ENCODE results near the gene MMEL1. TPM values are rescaled to one million over a fixed set of nuclear protein-coding genes. Genes with fewer than 3 reads are reported as not detected.
A peak's percentile ranks its signal among the peaks of the same experiment; 100 is the strongest.

The MMEL1 gene
- polyA plus RNA-seq, 1 of the 3 experiments (the other 2 are of a cell fraction) = 0.16 TPM

GRCh38 chr1:2560299-2561073, 72.3 kb downstream of the MMEL1 start:
- no peaks in the 10 kb centered on the region for H3K36me3 ChIP-seq (replicated peaks in 1 of 2; ENCODE audit: control insufficient read depth in 1 of 2, insufficient read depth in 2 of 2, low read length in 1 of 2)
- no peak overlapping the region for H3K4me3 ChIP-seq (ENCODE audit: low read depth in 2 of 2, low read length in 1 of 2)
- TF ChIP-seq GABPA (IDR thresholded peaks at IDR 0.05; ENCODE audit: low read depth) = no peak
- TF ChIP-seq USF1 (IDR thresholded peaks at IDR 0.05; ENCODE audit: borderline replicate concordance, low read depth) = no peak
- TF ChIP-seq GATA2 (CRISPR knock-in tag; IDR thresholded peaks at IDR 0.05) = no peak
- H3K27ac ChIP-seq (ENCODE audit: low read depth in 2 of 2, low read length in 1 of 2) = no peak overlapping the region
- H3K9ac ChIP-seq = no peak overlapping the region
- ChIA-PET POLR2A (no interaction called here), CTCF (interaction anchor here (0.7 to 1.6 kb wide), 4 partner anchors 13 to 892 kb away, joined by 4 to 9 read pairs (median 5); no protein-coding TSS in a partner anchor)
- WGBS (ENCODE audit: low lambda C conversion rate) = 55% methylated on average over 9 of the region's 15 CpGs
- no peaks in the 10 kb centered on the region for H3K79me2 ChIP-seq (ENCODE audit: insufficient read depth)
- H3K9me3 ChIP-seq = no peaks in the 10 kb centered on the region
- no peak overlapping the region for H3K4me2 ChIP-seq
- H3F3A ChIP-seq (replicated peaks; ENCODE audit: insufficient read depth) = no peaks in the 10 kb centered on the region
- H4K20me1 ChIP-seq (ENCODE audit: insufficient read depth) = no peaks in the 10 kb centered on the region
- H3K9me2 ChIP-seq = no peaks in the 10 kb centered on the region
- no peaks in the 10 kb centered on the region for H3K27me3 ChIP-seq (ENCODE audit: insufficient read depth)
- no peak overlapping the region for H2AFZ ChIP-seq (ENCODE audit: low read depth)
- no peak for DNase-seq
- peaks cover 0 to 4% of the 10 kb centered on the region in 2 experiments; a peak in 1 of 4 replicates for H3K4me1 ChIP-seq (ENCODE audit: control insufficient read depth in 1 of 2, insufficient read depth in 2 of 2, low read depth in 1 of 2, low read length in 1 of 2)

GRCh38 chr1:2559509-2560298, 73.1 kb downstream of the MMEL1 start:
- H3K79me2 ChIP-seq (ENCODE audit: insufficient read depth) = no peaks in the 10 kb centered on the region
- H4K20me1 ChIP-seq (ENCODE audit: insufficient read depth) = no peaks in the 10 kb centered on the region
- CTCF ChIA-PET = interaction anchor here (1.4 to 2.6 kb wide), 3 partner anchors 12 to 99 kb away, joined by 5 to 13 read pairs (median 9); no protein-coding TSS in a partner anchor

More at GRCh38 chr1:2559509-2560298, 73.1 kb downstream of the MMEL1 start:
- DNase-seq = peak; percentile 53
- no peak overlapping the region for H3K4me2 ChIP-seq
- 46% methylated on average over 9 of the region's 35 CpGs for WGBS (ENCODE audit: low lambda C conversion rate)
- POLR2A ChIA-PET = interaction anchor here (1.4 kb wide), 1 partner anchor 26 kb away, joined by 4 read pairs; no protein-coding TSS in a partner anchor
- H3K4me3 ChIP-seq (ENCODE audit: low read depth in 2 of 2, low read length in 1 of 2) = no peak overlapping the region
- no peaks in the 10 kb centered on the region for H3K9me2 ChIP-seq
- H3K27me3 ChIP-seq (ENCODE audit: insufficient read depth) = no peaks in the 10 kb centered on the region
- TF ChIP-seq CTCF (IDR thresholded peaks at IDR 0.05) (no peak), TCF12 (IDR thresholded peaks at IDR 0.05) (no peak), RFX5 (IDR thresholded peaks at IDR 0.05; ENCODE audit: low read length) (no peak), NFIC (IDR thresholded peaks at IDR 0.05; ENCODE audit: borderline replicate concordance) (no peak), RAD21 (IDR thresholded peaks at IDR 0.05; ENCODE audit: low read length) (no peak), SMC3 (IDR thresholded peaks at IDR 0.05; ENCODE audit: low read depth, low read length) (no peak), GATA2 (CRISPR knock-in tag; IDR thresholded peaks at IDR 0.05) (no peak)
- peaks cover 0 to 4% of the 10 kb centered on the region in 2 experiments; a peak in 1 of 4 replicates for H3K4me1 ChIP-seq (ENCODE audit: control insufficient read depth in 1 of 2, insufficient read depth in 2 of 2, low read depth in 1 of 2, low read length in 1 of 2)
- H3K9me3 ChIP-seq = no peaks in the 10 kb centered on the region
- H3F3A ChIP-seq (replicated peaks; ENCODE audit: insufficient read depth) = no peaks in the 10 kb centered on the region
- H3K27ac ChIP-seq (ENCODE audit: low read depth in 2 of 2, low read length in 1 of 2) = no peak overlapping the region
- H3K9ac ChIP-seq = no peak overlapping the region
- H2AFZ ChIP-seq (ENCODE audit: low read depth) = no peak overlapping the region
- no peaks in the 10 kb centered on the region for H3K36me3 ChIP-seq (replicated peaks in 1 of 2; ENCODE audit: control insufficient read depth in 1 of 2, insufficient read depth in 2 of 2, low read length in 1 of 2)
